GM12891 (cell line): ENCODE results near the gene RIMS4.

Experiments
- POLR2A ChIP-seq: IDR thresholded peaks from 2 replicates; pipeline ENCODE4 v1.6.1; 2011; ENCODE audit warnings: low read depth, low read length, control low read depth
- POLR2AphosphoS5 ChIP-seq: IDR thresholded peaks from 2 replicates; pipeline ENCODE4 v1.6.1; 2011; ENCODE audit warnings: low read depth, low read length, control low read depth

- no peak for TF ChIP-seq POLR2A
- no peak for TF ChIP-seq POLR2AphosphoS5
Measured at GRCh38 chr20:44703183-44703925, 107.0 kb downstream of the RIMS4 start.
